GM21737 (cell line): ENCODE data around the gene PHLDB2.

Experiments used
- ATAC-seq: cut with Tn5 transposase; IDR thresholded peaks from one replicate; pipeline ENCODE4 v1.9.1; 2021; ENCODE audit warnings: mild to moderate bottlenecking, moderate library complexity; ENCODE audit not compliant: unreplicated experiment

The PHLDB2 gene

DNA sequence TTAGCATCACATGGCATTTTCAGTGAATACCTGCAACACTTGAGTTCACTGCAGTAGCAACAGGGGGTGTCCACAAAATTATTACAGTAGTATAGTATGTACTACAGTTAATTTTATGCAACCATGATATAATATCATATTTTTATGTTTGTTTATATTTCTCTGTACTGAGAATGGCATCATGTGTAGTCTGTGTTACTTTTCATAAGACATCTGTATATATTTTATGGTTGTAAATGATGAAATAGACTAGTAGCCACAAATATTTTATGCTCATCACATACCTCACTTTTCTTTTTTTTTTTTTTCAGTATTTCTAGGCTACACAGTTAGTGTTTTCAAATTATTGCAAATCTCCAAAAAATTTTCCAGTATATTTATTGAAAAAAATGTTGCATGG, 22.4 kb downstream of the PHLDB2 start:
- ATAC-seq = no peak

DNA sequence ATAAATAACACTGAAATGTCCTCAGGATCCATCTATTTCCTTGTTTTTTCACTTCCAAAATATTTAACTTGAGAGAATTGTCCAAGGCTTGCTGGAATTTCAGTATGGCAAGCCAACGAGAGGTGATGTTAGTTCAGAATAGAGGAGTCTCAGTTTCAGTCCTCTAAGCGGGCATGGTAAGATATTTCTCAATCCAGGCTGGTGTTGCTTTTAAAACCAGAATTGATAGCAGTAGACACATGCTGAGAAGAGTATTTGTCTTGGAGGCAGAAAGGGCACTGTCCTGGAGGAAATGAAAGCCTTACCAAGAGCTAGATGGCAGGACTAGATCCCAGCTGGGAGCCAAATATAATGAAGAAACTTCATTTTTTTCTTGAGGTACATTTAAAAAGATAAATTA, 23.1 kb downstream of the PHLDB2 start:
- ATAC-seq = no peak

- ATAC-seq = peak; percentile 91
These were observed 23.7 kb downstream of the PHLDB2 start for GRCh38 chr3:111882799-111883198.

DNA sequence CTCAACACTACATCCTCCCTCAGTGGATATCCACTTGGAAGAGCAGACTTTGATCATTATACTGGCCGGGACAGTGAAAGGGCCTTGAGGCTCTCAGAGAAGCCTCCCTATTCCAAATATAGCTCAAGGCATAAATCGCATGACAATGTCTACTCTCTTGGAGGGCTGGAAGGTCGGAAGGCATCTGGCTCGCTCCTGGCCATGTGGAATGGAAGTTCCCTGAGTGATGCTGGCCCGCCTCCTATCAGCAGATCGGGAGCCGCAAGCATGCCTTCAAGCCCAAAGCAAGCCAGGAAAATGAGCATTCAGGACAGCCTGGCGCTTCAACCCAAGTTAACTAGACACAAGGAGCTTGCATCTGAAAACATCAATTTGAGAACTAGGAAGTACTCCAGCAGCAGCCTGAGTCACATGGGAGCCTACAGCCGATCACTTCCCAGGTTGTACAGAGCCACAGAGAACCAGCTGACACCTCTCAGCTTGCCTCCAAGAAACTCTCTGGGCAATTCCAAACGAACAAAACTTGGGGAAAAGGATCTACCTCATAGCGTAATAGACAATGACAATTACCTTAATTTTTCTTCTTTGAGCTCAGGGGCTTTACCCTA, 25.4 kb downstream of the PHLDB2 start:
- ATAC-seq = no peak

GRCh38 chr3:111885578-111885977, 26.5 kb downstream of the PHLDB2 start:
- no peak for ATAC-seq

GRCh38 chr3:111890051-111890580, 31.1 kb downstream of the PHLDB2 start:
- no peak for ATAC-seq

GRCh38 chr3:111892070-111892469, 33.0 kb downstream of the PHLDB2 start:
- ATAC-seq = no peak

DNA sequence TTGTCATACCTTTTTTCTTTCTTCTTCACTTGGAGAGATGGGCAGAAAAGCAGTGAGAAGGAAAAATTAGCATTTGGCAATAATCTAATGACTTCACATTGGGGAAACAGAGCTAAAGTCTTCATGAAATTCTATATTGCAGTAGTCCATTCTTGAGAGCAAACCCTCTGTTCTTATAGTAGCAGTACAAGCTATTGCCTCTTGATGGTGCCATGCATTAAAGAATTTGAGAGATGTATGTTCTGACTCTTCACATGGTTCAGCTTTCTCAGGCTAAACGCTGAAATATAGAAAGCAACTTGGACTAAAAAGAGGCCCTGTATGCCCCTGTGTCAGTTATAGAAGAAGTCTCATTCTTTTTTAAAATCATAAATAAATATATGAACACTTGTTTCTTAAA, 36.0 kb downstream of the PHLDB2 start:
- no peak for ATAC-seq

GRCh38 chr3:111899966-111900365, 40.9 kb downstream of the PHLDB2 start:
- ATAC-seq = no peak

DNA sequence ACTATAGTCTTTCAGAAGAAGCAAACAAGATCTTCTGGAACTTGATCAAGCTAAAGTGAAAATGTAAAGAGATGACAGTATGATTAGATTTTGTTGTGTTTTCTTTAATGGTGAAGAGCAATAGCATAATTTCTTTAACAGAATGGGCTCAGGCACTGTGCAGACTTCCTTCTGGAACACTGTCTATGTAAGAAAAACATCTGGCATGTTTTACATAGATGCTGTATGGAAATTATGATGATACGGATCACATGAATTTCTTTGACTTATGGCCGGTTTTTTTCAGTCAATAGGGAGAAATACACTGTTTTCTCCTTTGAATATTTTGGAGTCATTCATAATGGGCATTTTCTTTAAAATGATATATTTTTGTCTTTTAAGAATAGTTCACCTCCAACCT, 42.6 kb downstream of the PHLDB2 start:
- no peak for ATAC-seq

GRCh38 chr3:111902534-111902933, 43.5 kb downstream of the PHLDB2 start:
- no peak for ATAC-seq

GRCh38 chr3:111903067-111903511, 44.0 kb downstream of the PHLDB2 start:
- no peak for ATAC-seq

GRCh38 chr3:111904376-111905241, 45.5 kb downstream of the PHLDB2 start:
- no peak for ATAC-seq

GRCh38 chr3:111906656-111907055, 47.6 kb downstream of the PHLDB2 start:
- ATAC-seq = no peak

DNA sequence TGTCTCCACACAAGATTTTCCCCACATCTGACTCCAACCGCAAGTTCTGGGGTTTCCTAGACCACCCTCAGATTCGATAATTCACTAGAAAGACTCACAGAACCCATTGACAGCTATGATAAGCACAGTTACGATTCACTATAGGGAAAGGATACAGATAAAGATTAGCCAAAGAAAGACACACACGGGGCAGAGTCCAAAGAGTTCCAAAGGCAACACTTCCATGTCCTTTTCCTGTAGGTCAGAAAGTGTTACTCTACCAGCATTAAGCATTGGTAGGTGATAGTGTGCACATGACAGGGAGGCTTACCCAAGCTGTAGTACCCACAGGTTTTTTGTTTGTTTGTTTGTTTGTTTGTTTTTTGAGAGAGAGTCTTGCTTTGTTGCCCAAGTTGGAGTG, 48.1 kb downstream of the PHLDB2 start:
- no peak for ATAC-seq

DNA sequence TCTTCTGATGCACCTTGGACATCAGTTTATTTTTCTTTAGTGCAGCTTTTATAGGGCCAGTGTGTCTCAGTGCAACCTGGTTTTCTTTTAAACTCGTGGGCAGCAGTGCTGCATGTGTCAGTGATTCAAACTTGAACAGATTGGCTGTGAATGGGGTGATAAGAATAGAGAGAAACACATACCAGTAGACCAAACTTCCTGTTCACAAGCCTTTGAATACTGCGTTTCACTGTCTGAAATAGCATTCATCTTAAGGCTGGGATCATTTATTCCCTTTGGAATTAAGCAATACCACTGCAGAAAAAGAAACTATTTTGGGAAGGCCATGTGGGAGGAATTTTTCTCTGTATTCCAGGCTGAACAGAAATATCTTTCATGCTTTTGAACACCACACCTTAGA, 51.7 kb downstream of the PHLDB2 start:
- ATAC-seq = no peak

DNA sequence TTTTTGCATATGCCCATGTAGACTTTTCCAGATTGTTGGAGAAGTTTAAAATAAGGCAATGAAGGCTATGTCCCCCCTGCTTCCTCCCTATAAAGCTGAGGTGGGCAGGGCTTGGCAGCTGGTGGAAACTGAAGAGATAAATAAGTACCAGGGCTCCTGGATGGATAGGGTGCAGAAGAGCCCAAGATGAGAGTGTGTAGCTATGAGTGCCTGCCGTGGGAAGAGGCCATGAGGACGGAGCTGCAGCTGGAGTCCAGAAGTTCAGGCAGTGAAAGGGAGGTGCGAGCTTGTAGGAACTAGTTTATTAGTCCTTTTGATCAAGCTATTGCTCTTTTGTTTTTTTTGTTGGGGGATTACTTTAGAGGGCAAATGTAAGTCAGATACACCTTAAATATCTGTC, 52.4 kb downstream of the PHLDB2 start:
- ATAC-seq = no peak

DNA sequence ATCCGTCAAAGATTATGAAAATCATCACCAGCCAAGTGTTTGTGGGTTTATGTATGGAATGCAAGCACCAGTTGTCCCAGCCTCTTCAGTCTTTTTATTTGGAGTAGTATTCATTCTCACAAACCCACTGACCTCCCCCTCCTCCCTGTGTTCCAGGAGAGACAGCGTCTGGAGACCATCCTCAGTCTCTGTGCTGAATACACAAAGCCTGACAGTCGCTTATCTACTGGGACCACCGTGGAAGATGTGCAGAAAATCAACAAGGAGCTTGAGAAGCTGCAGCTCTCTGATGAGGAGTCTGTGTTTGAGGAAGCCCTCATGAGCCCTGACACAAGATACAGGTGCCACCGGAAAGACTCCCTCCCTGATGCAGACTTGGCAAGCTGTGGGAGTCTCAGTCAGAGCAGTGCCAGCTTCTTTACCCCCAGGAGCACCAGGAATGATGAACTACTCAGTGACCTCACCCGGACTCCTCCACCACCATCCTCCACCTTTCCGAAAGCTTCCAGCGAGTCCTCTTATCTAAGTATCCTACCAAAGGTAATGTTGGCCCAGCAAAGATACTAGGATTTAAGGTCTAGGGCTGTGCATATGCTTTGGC, 54.2 kb downstream of the PHLDB2 start:
- ATAC-seq = no peak

- no peak for ATAC-seq
These were observed 56.8 kb downstream of the PHLDB2 start for GRCh38 chr3:111915905-111916304.

DNA sequence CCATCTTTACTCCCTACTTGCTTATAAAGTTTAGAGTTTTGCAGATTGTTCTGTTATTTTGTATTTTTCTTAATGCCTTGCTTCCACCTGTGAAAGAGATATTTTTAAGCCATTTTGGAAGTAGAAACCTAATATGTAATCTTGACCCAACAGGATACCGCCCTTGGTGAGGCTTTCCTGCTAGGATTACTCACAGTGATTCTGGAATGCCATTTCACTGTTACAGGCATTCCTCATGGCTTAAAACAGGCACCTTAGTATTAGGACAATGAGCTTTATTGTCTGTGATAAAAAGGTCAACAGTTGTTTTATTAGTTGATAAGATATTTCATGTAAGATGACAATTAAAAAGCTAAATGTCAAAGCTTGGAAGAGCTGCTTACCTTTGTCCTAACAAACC, 58.2 kb downstream of the PHLDB2 start:
- ATAC-seq = no peak

DNA sequence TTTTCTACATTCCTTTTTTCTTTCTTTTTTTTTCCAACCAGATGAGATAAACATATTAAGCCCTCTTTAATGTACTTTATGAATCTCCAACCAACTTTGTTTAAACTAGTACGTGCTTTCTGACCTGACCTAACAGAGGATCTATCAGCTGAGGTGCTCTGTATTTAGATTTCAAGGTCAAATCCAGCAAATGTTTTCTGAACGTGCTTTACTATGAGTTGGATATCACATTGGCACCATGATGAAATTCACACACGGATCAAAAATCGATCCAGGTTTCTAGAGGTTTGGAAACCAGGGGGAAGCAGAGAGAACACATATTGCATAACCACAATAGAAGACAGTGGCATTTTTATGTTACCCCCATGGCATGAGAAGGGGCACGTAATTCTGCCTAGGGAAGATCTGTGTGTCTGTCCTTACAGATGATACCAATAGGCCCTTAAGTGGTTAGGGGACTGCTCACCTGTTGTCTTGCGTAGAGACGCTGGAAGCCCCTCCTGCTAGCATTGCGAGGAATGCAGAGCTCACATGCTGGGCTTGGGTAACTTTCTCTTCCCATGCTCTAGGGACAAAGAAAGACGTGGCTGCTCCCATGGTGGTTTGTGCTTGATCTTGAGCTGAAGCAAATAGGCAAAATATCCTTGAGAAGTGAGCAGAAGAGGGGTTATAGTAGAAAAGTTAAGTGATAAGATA, 60.5 kb downstream of the PHLDB2 start:
- ATAC-seq = no peak
